C1 segment of cervical spinal cord (tissue), 14 donors: ENCODE data around the gene BSN.

Experiments
- DNase-seq, 14 donors: peaks; one replicate each; lab custom pipeline; 2025; lab: John Stamatoyannopoulos, UW

BSN gene

GRCh38 chr3:49652903-49653415, 98.7 kb downstream of the BSN start:
- DNase-seq, result no peak

- no peak for DNase-seq
Observed at GRCh38 chr3:49653621-49654020, 99.3 kb downstream of the BSN start.

DNA sequence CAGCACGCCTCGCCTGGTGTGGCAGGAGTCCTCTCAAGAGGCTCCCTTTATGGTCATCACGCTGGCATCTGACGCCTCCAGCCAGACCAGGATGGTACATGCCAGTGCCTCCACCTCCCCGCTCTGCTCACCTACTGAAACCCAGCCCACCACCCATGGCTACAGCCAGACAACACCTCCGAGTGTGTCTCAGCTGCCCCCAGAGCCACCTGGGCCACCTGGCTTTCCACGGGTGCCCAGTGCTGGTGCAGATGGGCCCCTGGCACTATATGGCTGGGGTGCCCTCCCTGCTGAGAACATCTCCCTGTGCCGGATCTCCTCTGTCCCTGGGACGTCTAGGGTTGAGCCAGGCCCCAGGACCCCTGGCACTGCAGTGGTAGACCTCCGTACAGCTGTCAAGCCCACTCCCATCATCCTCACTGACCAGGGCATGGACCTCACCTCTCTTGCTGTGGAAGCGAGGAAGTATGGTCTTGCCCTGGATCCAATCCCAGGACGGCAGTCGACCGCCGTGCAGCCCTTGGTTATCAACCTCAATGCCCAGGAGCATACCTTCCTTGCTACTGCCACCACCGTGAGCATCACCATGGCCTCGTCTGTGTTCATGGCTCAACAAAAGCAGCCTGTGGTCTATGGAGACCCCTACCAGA, 100.0 kb downstream of the BSN start:
- no peak for DNase-seq

GRCh38 chr3:49654955-49655556, 100.8 kb downstream of the BSN start:
- DNase-seq, result no peak

GRCh38 chr3:49655731-49656285, 101.5 kb downstream of the BSN start:
- no peak for DNase-seq

DNA sequence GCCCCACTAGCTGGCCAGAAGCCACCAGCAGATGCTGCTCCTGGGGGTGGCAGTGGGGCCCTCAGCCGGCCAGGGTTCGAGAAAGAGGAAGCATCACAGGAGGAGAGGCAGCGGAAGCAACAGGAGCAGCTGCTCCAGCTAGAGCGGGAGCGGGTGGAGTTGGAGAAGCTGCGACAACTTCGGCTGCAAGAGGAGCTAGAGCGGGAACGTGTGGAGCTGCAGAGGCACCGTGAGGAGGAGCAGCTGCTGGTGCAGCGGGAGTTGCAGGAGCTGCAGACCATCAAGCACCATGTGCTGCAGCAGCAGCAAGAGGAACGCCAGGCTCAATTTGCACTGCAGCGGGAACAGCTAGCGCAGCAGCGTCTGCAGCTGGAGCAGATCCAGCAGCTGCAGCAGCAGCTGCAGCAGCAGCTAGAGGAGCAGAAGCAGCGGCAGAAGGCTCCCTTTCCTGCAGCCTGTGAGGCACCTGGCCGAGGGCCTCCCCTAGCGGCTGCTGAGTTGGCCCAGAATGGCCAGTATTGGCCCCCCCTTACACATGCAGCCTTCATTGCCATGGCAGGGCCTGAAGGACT, 102.3 kb downstream of the BSN start:
- no peak for DNase-seq

GRCh38 chr3:49657208-49657915, 103.1 kb downstream of the BSN start:
- peak in 1 of 14 donors; percentile 77 for DNase-seq

DNA sequence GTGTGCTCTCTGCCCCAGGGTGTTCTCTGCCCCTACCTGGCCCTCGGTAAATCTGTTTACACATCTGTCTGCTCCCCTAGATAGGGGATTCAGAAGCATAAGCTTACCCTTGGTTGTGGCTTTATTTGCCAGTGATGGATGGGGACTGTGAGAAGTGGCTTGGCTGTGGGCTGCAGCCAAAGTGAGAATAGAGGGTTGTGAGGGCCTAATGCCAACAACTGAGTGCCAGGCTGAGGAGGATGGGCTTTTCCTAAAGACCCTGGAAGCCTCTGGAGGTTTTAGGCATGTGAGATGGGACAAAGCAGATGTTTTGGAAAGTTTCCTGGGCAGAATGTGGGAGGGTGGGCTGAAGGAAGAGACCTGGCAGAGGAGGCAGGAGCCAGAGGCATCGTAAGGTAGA, 104.4 kb downstream of the BSN start:
- DNase-seq, result no peak

DNA sequence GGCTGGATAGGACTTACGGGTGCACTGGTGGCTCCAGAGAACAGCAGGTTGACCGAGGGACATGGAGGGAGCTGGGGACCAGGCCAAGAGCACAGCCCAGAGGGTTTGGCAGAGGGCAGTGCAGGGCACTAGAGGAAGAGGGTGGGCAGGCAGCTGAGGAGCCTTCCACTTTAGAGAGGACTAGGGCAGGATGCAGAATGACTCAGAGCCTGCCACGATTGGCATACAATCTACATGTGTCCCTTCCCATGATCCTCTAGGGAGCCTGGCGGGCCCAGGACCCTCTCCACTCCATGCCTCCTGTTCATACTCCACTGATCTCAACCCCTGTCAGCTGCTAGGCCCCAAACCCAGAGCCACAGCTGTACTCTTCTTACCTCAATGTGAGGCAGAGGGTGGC, 105.5 kb downstream of the BSN start:
- DNase-seq, result peak in 1 of 14 donors; percentile 29

GRCh38 chr3:49661281-49661680, 107.0 kb downstream of the BSN start:
- no peak for DNase-seq

DNA sequence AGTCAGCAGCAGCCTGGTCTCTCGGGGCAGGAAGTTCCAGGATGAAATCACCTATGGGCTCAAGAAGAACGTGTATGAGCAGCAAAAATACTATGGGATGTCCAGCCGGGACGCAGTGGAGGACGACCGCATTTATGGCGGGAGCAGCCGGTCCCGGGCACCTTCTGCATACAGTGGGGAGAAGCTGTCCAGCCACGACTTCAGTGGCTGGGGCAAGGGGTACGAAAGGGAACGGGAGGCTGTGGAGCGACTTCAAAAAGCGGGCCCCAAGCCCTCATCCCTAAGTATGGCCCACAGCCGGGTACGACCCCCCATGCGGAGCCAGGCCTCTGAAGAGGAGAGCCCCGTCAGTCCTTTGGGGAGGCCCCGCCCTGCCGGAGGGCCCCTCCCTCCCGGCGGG, 107.7 kb downstream of the BSN start:
- no peak for DNase-seq

- peak in 1 of 14 donors; percentile 36 for DNase-seq
Observed at GRCh38 chr3:49662720-49663413, 108.6 kb downstream of the BSN start.

- no peak for DNase-seq
Observed at GRCh38 chr3:49663831-49664230, 109.6 kb downstream of the BSN start.

- DNase-seq, result no peak
Observed at GRCh38 chr3:49664300-49664699, 110.0 kb downstream of the BSN start.

- DNase-seq, result no peak
Observed at GRCh38 chr3:49665822-49666519, 111.7 kb downstream of the BSN start.

- DNase-seq, result no peak
Observed at GRCh38 chr3:49666592-49666991, 112.3 kb downstream of the BSN start.

- DNase-seq, result no peak
Observed at GRCh38 chr3:49667701-49668413, 113.6 kb downstream of the BSN start.

DNA sequence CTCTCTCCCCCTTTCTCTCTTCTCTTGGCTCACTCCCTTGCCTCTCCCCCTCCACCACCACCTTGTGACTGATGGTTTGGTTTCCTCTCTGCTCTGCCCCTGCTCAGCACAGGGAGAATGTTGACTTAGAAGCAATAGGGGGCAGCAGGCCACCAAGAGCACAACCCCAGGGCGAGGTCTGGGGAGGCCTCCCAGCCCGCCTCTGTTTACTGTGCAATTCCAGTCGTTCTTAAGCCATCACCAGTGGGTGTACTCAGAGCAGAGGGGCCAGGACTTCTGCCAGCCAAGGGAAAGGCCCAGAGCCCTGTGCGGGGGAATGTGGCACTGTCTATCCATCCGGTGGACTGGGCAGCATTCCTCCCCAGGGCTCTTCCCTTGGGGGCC, 114.1 kb downstream of the BSN start:
- DNase-seq, result no peak

DNA sequence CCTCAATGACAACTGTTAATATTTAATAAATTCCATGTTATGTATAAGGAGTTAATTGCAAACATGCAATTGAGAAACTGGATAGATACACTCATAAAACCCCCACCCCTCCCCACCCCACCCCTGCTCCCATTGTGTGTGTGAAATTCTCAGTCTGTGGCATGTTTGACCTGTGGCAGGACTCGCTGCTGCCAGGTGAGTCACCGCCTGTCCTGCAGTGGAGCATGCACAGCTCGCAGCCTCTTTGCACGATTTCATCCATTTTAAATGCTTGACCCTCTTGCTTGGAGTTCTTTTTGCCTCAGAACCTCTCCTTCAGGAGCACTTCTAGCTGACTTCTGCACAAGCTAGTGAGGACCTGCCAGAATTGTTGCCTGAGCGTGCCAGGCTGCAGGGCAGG, 114.6 kb downstream of the BSN start:
- no peak for DNase-seq

- no peak for DNase-seq
Observed at GRCh38 chr3:49669352-49669751, 115.1 kb downstream of the BSN start.
